Measurements from ENCODE around the gene CIAPIN1. TPM values are rescaled to one million over a fixed set of nuclear protein-coding genes. Genes with fewer than 3 reads are reported as not detected.

The CIAPIN1 gene
- total RNA-seq, 2 donors from 2014 or later, result 54.9 to 67.4 TPM

- Histone ChIP-seq H3K27ac (no peak overlapping the region), H3K4me3 (no peak overlapping the region), H3K9me3 (no peaks in the 10 kb centered on the region), H3K4me1 (no peaks in the 10 kb centered on the region), H3K9ac (ENCODE audit: low read depth in 2 of 2, low read length in 2 of 2) (peak overlapping the region in 1 of 2 donors; percentile 56), H3K36me3 (no peaks in the 10 kb centered on the region), H3K27me3 (no peaks in the 10 kb centered on the region)
- TF ChIP-seq, protein P1, sequence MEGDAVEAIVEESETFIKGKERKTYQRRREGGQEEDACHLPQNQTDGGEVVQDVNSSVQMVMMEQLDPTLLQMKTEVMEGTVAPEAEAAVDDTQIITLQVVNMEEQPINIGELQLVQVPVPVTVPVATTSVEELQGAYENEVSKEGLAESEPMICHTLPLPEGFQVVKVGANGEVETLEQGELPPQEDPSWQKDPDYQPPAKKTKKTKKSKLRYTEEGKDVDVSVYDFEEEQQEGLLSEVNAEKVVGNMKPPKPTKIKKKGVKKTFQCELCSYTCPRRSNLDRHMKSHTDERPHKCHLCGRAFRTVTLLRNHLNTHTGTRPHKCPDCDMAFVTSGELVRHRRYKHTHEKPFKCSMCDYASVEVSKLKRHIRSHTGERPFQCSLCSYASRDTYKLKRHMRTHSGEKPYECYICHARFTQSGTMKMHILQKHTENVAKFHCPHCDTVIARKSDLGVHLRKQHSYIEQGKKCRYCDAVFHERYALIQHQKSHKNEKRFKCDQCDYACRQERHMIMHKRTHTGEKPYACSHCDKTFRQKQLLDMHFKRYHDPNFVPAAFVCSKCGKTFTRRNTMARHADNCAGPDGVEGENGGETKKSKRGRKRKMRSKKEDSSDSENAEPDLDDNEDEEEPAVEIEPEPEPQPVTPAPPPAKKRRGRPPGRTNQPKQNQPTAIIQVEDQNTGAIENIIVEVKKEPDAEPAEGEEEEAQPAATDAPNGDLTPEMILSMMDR (IDR thresholded peaks at IDR 0.05), result no peak
- DNase-seq, result no peak
- intact Hi-C loops (cut with DNase I), result no loop called here
These were observed 31.1 kb downstream of the CIAPIN1 start for GRCh38 chr16:57416084-57416483.

DNA sequence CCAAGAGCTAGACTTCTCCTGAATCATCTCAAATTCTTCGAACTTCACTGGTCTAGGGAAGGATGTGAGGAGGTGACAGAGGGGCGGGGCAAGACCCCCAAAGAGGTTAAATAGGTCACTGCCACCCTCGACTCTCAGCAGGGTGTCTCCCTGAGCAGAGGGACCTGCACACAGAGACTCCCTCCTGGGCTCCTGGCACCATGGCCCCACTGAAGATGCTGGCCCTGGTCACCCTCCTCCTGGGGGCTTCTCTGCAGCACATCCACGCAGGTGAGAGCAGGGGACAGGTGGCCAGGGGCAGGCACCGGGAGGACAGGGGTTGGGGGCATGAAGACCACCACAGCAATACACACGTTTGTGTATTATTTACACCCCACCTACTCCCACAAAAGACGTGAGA lies 33.5 kb downstream of the CIAPIN1 start:
- Histone ChIP-seq H3K4me1 (no peaks in the 10 kb centered on the region), H3K4me3 (no peak overlapping the region), H3K9me3 (no peaks in the 10 kb centered on the region), H3K27me3 (no peaks in the 10 kb centered on the region), H3K27ac (no peak overlapping the region), H3K9ac (ENCODE audit: low read depth in 2 of 2, low read length in 2 of 2) (no peak overlapping the region), H3K36me3 (no peaks in the 10 kb centered on the region)
- DNase-seq, result no peak
- intact Hi-C loops (cut with DNase I), result no loop called here
- TF ChIP-seq, protein P1 (IDR thresholded peaks at IDR 0.05), result no peak

- no peak for DNase-seq
- H3K27ac ChIP-seq, result no peak overlapping the region
- intact Hi-C loops (cut with DNase I), result no loop called here
- H3K4me1 ChIP-seq, result no peaks in the 10 kb centered on the region
- no peaks in the 10 kb centered on the region for H3K9me3 ChIP-seq
- H3K4me3 ChIP-seq, result no peak overlapping the region
- H3K27me3 ChIP-seq, result no peaks in the 10 kb centered on the region
- no peaks in the 10 kb centered on the region for H3K36me3 ChIP-seq
- no peak overlapping the region for H3K9ac ChIP-seq (ENCODE audit: low read depth in 2 of 2, low read length in 2 of 2)
- TF ChIP-seq, protein P1 (IDR thresholded peaks at IDR 0.05), result no peak
These were observed 33.9 kb downstream of the CIAPIN1 start for GRCh38 chr16:57413301-57413730.

GRCh38 chr16:57412584-57412983 lies 34.6 kb downstream of the CIAPIN1 start:
- Histone ChIP-seq H3K36me3 (no peaks in the 10 kb centered on the region), H3K27ac (no peak overlapping the region), H3K4me1 (no peaks in the 10 kb centered on the region), H3K9me3 (no peaks in the 10 kb centered on the region), H3K9ac (ENCODE audit: low read depth in 2 of 2, low read length in 2 of 2) (no peak overlapping the region), H3K27me3 (no peaks in the 10 kb centered on the region), H3K4me3 (no peak overlapping the region)
- TF ChIP-seq, protein P1 (IDR thresholded peaks at IDR 0.05), result no peak
- DNase-seq, result no peak
- intact Hi-C loops (cut with DNase I), result no loop called here

DNA sequence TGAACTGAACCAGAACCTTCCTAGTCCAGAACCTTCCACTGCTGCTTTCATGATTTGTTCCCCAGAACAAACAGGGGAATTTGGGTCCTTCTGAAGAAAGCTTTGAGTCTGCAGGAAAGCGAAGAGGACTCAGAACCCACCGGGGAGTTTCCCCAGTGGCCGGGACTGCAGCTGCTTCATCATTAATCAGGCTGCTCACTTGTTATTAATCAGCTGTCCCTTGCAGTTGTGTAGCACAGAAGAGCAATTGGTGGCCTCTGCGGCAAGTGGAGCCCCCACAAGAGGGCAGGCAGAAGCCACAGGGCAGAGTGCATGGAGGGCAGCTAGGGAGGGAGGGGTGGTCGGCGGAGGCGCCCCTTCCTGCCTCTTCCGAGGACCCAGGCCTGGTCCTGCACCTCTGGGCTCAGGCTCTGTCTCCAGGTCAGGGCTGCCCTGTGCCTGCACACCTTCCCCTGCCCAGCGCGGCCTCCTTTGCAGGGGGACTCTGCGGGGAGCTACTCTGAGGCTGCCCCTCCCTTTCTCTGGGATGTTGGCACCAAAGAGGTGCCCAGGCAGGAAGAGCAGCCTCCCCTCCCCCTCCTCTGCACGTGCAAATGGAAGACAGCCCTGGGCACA lies 35.7 kb downstream of the CIAPIN1 start:
- Histone ChIP-seq H3K4me1 (no peaks in the 10 kb centered on the region), H3K9ac (ENCODE audit: low read depth in 2 of 2, low read length in 2 of 2) (no peak overlapping the region), H3K27me3 (no peaks in the 10 kb centered on the region), H3K9me3 (no peaks in the 10 kb centered on the region), H3K27ac (no peak overlapping the region), H3K4me3 (no peak overlapping the region), H3K36me3 (no peaks in the 10 kb centered on the region)
- DNase-seq, result no peak
- TF ChIP-seq, protein P1 (IDR thresholded peaks at IDR 0.05), result no peak
- intact Hi-C loops (cut with DNase I), result no loop called here

Data from colonic mucosa (tissue), 4 donors.